HepG2 (cell line): ENCODE measurements around the gene CACNA1F. TPM values are rescaled to one million over a fixed set of nuclear protein-coding genes. Genes with fewer than 3 reads are reported as not detected.

ENCODE experiments used
- ATAC-seq: fragments of 200-7000 bp; cut with Tn5 transposase; 3 replicates; pipeline ENCODE4 v1.9.1; 2020; ENCODE audit warnings: mild to moderate bottlenecking, moderate library complexity
- BruUV-seq: library from RNA; stranded (reverse); fragments of 400-500 nt; replicated peaks from 2 replicates; lab custom pipeline; 2021; lab: Mats Ljungman, UMichigan
- CTCF ChIA-PET: fragments of 300-600 bp; formaldehyde crosslinking; extraction: SDS; loops from one replicate; lab custom pipeline; 2021; ENCODE audit warnings: low total read pairs, inconsistent platforms, low intra/inter-chr PET ratio; lab: Yijun Ruan, JAX
- POLR2A ChIA-PET: fragments of 350-600 bp; sonication (Branson Sonifier 250); formaldehyde crosslinking; loops from one replicate; lab custom pipeline; 2020; ENCODE audit warnings: antibody characterized with exemption, inconsistent platforms; lab: Yijun Ruan, JAX
- DNase-seq: peaks from one replicate; pipeline ENCODE4 v3.0.0-alpha.2; 2015; ENCODE audit warnings: low spot score
- FAIRE-seq: peaks from 3 replicates; lab custom pipeline; 2011; peaks lifted over from hg19 to GRCh38; lab: Jason Lieb, UNC
- H2AFZ ChIP-seq: one replicate; pipeline ENCODE4 v1.6.1; 2011; ENCODE audit warnings: low read length, inconsistent platforms
- H3K27ac ChIP-seq: fragments of 300-600 bp; 3 replicates; pipeline ENCODE4 v1.8.0; 2011; ENCODE audit warnings: mixed run types, mild to moderate bottlenecking, mixed read lengths, low read length, inconsistent platforms; ENCODE audit not compliant: insufficient read depth; ENCODE audit errors: extremely low read length
- H3K27me3 ChIP-seq, 2 experiments: fragments of 200-600 bp in 1 of 2; 2 replicates in 1 of 2; 3 replicates in 1 of 2; pipeline versions ENCODE4 v1.6.0 to v1.8.0; 2011; ENCODE audit warnings: low read length in 2 of 2, mild to moderate bottlenecking in 2 of 2, moderate library complexity in 2 of 2, inconsistent platforms in 1 of 2; ENCODE audit not compliant: insufficient read depth in 2 of 2, control insufficient read depth in 1 of 2
- H3K36me3 ChIP-seq, 2 experiments: fragments of 200-600 bp in 1 of 2; replicated peaks in 1 of 2; 2 replicates in 1 of 2; 3 replicates in 1 of 2; pipeline versions ENCODE4 v1.5.1 to v1.8.0; 2011; ENCODE audit warnings: low read length in 2 of 2, inconsistent platforms in 1 of 2; ENCODE audit not compliant: insufficient read depth in 2 of 2, control insufficient read depth in 1 of 2
- H3K4me1 ChIP-seq: 2 replicates; pipeline ENCODE4 v1.5.1; 2012; ENCODE audit warnings: low read length, inconsistent platforms; ENCODE audit not compliant: insufficient read depth
- H3K4me2 ChIP-seq: 2 replicates; pipeline ENCODE4 v1.6.0; 2011; ENCODE audit warnings: low read depth, low read length, inconsistent platforms
- H3K4me3 ChIP-seq, 3 experiments: fragments of 200-600 bp in 1 of 3; sonication (generic), shearing (Covaris generic) in 1 of 3; replicated peaks in 1 of 3; 2 replicates each; pipeline ENCODE4 v1.5.1; 2011 to 2016; ENCODE audit warnings: low read length in 3 of 3, inconsistent platforms in 2 of 3, low read depth in 2 of 3, mild to moderate bottlenecking in 2 of 3, control low read depth in 1 of 3, mixed read lengths in 1 of 3; ENCODE audit not compliant: insufficient read depth in 1 of 3
- H3K79me2 ChIP-seq: one replicate; pipeline ENCODE4 v1.6.1; 2011; ENCODE audit warnings: low read length, inconsistent platforms; ENCODE audit not compliant: insufficient read depth
- H3K9ac ChIP-seq: 2 replicates; pipeline ENCODE4 v1.6.0; 2011; ENCODE audit warnings: mild to moderate bottlenecking, low read depth, low read length, inconsistent platforms; ENCODE audit not compliant: insufficient read depth
- H3K9me3 ChIP-seq: 2 replicates; pipeline ENCODE4 v1.5.1; 2012; ENCODE audit warnings: mild to moderate bottlenecking, low read length
- H4K20me1 ChIP-seq: 2 replicates; pipeline ENCODE4 v1.6.0; 2011; ENCODE audit warnings: inconsistent platforms, mild to moderate bottlenecking, low read length, moderate library complexity; ENCODE audit not compliant: insufficient read depth
- DDIT3 ChIP-seq: sonication (generic); formaldehyde crosslinking; IDR thresholded peaks from 2 replicates; pipeline ENCODE4 v1.4.0; 2020; ENCODE audit warnings: mild to moderate bottlenecking, missing genetic modification reagents
- DNMT3B ChIP-seq: conservative IDR thresholded peaks from 2 replicates; pipeline ENCODE4 v1.6.1; 2016; ENCODE audit warnings: missing biosample characterization, control low read depth
- KDM3A ChIP-seq: IDR thresholded peaks from 2 replicates; pipeline ENCODE4 v1.6.1; 2018; ENCODE audit warnings: low read depth, missing compliant biosample characterization
- KDM4B ChIP-seq: sonication (generic); formaldehyde crosslinking; IDR thresholded peaks from 2 replicates; pipeline ENCODE4 v1.4.0; 2020; ENCODE audit warnings: missing genetic modification reagents
- LRRFIP1 ChIP-seq: sonication (generic); formaldehyde crosslinking; conservative IDR thresholded peaks from 2 replicates; pipeline ENCODE4 v1.4.0; 2020; ENCODE audit warnings: missing genetic modification reagents
- MXD1 ChIP-seq: sonication (generic); formaldehyde crosslinking; IDR thresholded peaks from 2 replicates; pipeline ENCODE4 v1.4.0; 2020; ENCODE audit warnings: mild to moderate bottlenecking, missing genetic modification reagents
- SAP130 ChIP-seq: IDR thresholded peaks from 2 replicates; pipeline ENCODE4 v1.6.1; 2016; ENCODE audit warnings: low read depth
- SIX1 ChIP-seq: sonication (generic); formaldehyde crosslinking; IDR thresholded peaks from 2 replicates; pipeline ENCODE4 v1.4.0; 2020; ENCODE audit warnings: missing genetic modification reagents, borderline replicate concordance
- SP5 ChIP-seq: IDR thresholded peaks from 2 replicates; pipeline ENCODE4 v1.6.1; 2016; ENCODE audit warnings: low read depth, borderline replicate concordance
- TFAP4 ChIP-seq: sonication (generic); IDR thresholded peaks from 2 replicates; pipeline ENCODE4 v1.6.1; 2016; ENCODE audit warnings: low read depth, borderline replicate concordance
- THYN1 ChIP-seq: sonication (generic); formaldehyde crosslinking; IDR thresholded peaks from 2 replicates; pipeline ENCODE4 v1.8.1; 2023; ENCODE audit warnings: low read depth, mild to moderate bottlenecking, moderate library complexity, missing genetic modification reagents, borderline replicate concordance
- ZBTB20 ChIP-seq: sonication (generic); formaldehyde crosslinking; IDR thresholded peaks from 2 replicates; pipeline ENCODE4 v1.8.1; 2023; ENCODE audit warnings: missing genetic modification reagents, low read depth, mild to moderate bottlenecking, borderline replicate concordance
- ZNF30 ChIP-seq: sonication (generic); formaldehyde crosslinking; IDR thresholded peaks from 2 replicates; pipeline ENCODE4 v1.5.0; 2020; ENCODE audit warnings: mild to moderate bottlenecking, missing genetic modification reagents
- ZNF674 ChIP-seq: sonication (generic); formaldehyde crosslinking; IDR thresholded peaks from 2 replicates; pipeline ENCODE4 v1.5.0; 2020; ENCODE audit warnings: low read depth, mild to moderate bottlenecking, missing genetic modification reagents
- WGBS: methylation state at CpG from one replicate; pipeline ENCODE4 v1.1.6; 2017; ENCODE audit warnings: low lambda C conversion rate; 5-methylcytosine and 5-hydroxymethylcytosine counted together
- in situ Hi-C: cut with HindIII; loops from 2 replicates; pipeline ENCODE4 v1.10.0; 2017; ENCODE audit warnings: low pct_unique_long_range_greater_than_20kb; ENCODE audit not compliant: extremely low pct_ligation_motif_present
- intact Hi-C: fragments of 100-400 bp; cut with micrococcal nuclease; formaldehyde crosslinking; loops from one replicate; pipeline ENCODE4 v1.10.0; 2022; ENCODE audit not compliant: unreplicated experiment
- polyA plus RNA-seq, 8 experiments: library from polyadenylated mRNA; depleted of rRNA in 3 of 8; stranded (reverse) in 7 of 8; unstranded in 1 of 8; fragments of >200 nt; fragmentation: Illumina TruSeq in 4 of 8; extraction: Trizol in 4 of 8; gene quantifications; 2 replicates each; pipeline versions ENCODE4 v1.2.1 to v1.2.3, GENCODE V29; 2011 to 2016; ENCODE audit warnings: low read depth in 4 of 8, missing spikeins in 1 of 8, mixed read lengths in 1 of 8; ENCODE audit not compliant: insufficient read depth in 1 of 8
- total RNA-seq, 5 experiments: library from RNA; depleted of rRNA; stranded (reverse); fragments of >200 nt; fragmentation: Illumina TruSeq; extraction: Trizol; gene quantifications; 2 replicates each; pipeline ENCODE4 v1.2.3, GENCODE V29; 2016; ENCODE audit warnings: low read depth in 1 of 5

CACNA1F gene
- total and polyA plus RNA-seq, 2 of the 13 experiments (the other 11 are each of a cell fraction or from before 2014, with no cell fraction given): 0.03 TPM; not detected in 1

- no peaks in the 10 kb centered on the region for H3K79me2 ChIP-seq
- BruUV-seq: no TSS peak
- intact Hi-C loops: no loop called here
- no peaks in the 10 kb centered on the region for H4K20me1 ChIP-seq
- no peaks in the 10 kb centered on the region for H3K9me3 ChIP-seq
- no peak overlapping the region for H3K4me2 ChIP-seq
- DNase-seq (no peak), ATAC-seq (no peak), FAIRE-seq (no peak)
- no peak overlapping the region for H3K4me3 ChIP-seq
- ChIA-PET POLR2A (interaction anchor here (0.6 kb wide), 1 partner anchor 105 kb away, joined by 4 read pairs; no protein-coding TSS in a partner anchor), CTCF (no interaction called here)
- no peak overlapping the region for H2AFZ ChIP-seq
- in situ Hi-C loops: no loop called here
- H3K4me1 ChIP-seq: peaks cover 33% of the 10 kb centered on the region
- no peaks in the 10 kb centered on the region for H3K27me3 ChIP-seq
- H3K27ac ChIP-seq: no peak overlapping the region
- no peak for TF ChIP-seq ZBTB20 (CRISPR knock-in tag)
- peak; percentile 30 for TF ChIP-seq SAP130 (CRISPR knock-in tag)
- no peak for TF ChIP-seq THYN1 (CRISPR knock-in tag)
- no peak for TF ChIP-seq ZNF674 (CRISPR knock-in tag)
- TF ChIP-seq SIX1: no peak
- TF ChIP-seq DDIT3 (CRISPR knock-in tag): no peak
- no peak for TF ChIP-seq KDM3A (CRISPR knock-in tag)
- no peak for TF ChIP-seq LRRFIP1
- no peak for TF ChIP-seq DNMT3B
- TF ChIP-seq KDM4B: no peak
- no peak for TF ChIP-seq MXD1 (CRISPR knock-in tag)
- no peak for TF ChIP-seq ZNF30 (CRISPR knock-in tag)
- TF ChIP-seq SP5 (CRISPR knock-in tag): peak; percentile 64; the same call in 1 of the 2 replicates
- TF ChIP-seq TFAP4: peak; percentile 90
- 0% methylated on average over 2 of the region's 2 CpGs for WGBS
- no peak overlapping the region for H3K9ac ChIP-seq
- no peaks in the 10 kb centered on the region for H3K36me3 ChIP-seq
Observed at GRCh38 chrX:49202022-49202421, 31.1 kb downstream of the CACNA1F start.
